IMR-90 (cell line): Measurements from ENCODE around the gene IGSF9B.

Source experiments
- BHLHE40 ChIP-seq: fragments of 150-350 bp; IDR thresholded peaks from 2 replicates; pipeline ENCODE4 v1.6.1; 2016; ENCODE audit warnings: mild to moderate bottlenecking, low read depth, low read length
- CEBPB ChIP-seq: IDR thresholded peaks from 2 replicates; pipeline ENCODE4 v1.6.1; 2012; ENCODE audit warnings: low read depth, low read length, improper control_type of control experiment
- MAFK ChIP-seq: IDR thresholded peaks from 2 replicates; pipeline ENCODE4 v1.6.1; 2012; ENCODE audit warnings: low read depth, low read length, improper control_type of control experiment
- MXI1 ChIP-seq: IDR thresholded peaks from 2 replicates; pipeline ENCODE4 v1.6.1; 2012; ENCODE audit warnings: low read depth, mild to moderate bottlenecking, low read length, moderate library complexity, borderline replicate concordance
- NFE2L2 ChIP-seq: fragments of 150-350 bp; IDR thresholded peaks from 2 replicates; pipeline ENCODE4 v1.6.1; 2016; ENCODE audit warnings: low read depth, mild to moderate bottlenecking, low read length
- POLR2A ChIP-seq: IDR thresholded peaks from 2 replicates; pipeline ENCODE4 v1.6.1; 2012; ENCODE audit warnings: mild to moderate bottlenecking, low read depth, low read length
- RAD21 ChIP-seq: IDR thresholded peaks from 2 replicates; pipeline ENCODE4 v1.6.1; 2012; ENCODE audit warnings: low read length, improper control_type of control experiment
- RCOR1 ChIP-seq: IDR thresholded peaks from 2 replicates; pipeline ENCODE4 v1.6.1; 2012; ENCODE audit warnings: mild to moderate bottlenecking, low read length, improper control_type of control experiment; ENCODE audit not compliant: insufficient replicate concordance
- RFX5 ChIP-seq: IDR thresholded peaks from 2 replicates; pipeline ENCODE4 v1.8.0; 2012; ENCODE audit warnings: low read depth, mild to moderate bottlenecking, low read length, moderate library complexity
- SMC3 ChIP-seq: fragments of 150-350 bp; IDR thresholded peaks from 2 replicates; pipeline ENCODE4 v1.6.1; 2016; ENCODE audit warnings: low read depth, mild to moderate bottlenecking, antibody characterized with exemption, low read length, moderate library complexity
- TF ChIP-seq, protein P1 (sequence below): conservative IDR thresholded peaks from 2 replicates; pipeline ENCODE4 v1.5.1; 2012; ENCODE audit warnings: mild to moderate bottlenecking, low read depth, low read length, improper control_type of control experiment

DNA sequence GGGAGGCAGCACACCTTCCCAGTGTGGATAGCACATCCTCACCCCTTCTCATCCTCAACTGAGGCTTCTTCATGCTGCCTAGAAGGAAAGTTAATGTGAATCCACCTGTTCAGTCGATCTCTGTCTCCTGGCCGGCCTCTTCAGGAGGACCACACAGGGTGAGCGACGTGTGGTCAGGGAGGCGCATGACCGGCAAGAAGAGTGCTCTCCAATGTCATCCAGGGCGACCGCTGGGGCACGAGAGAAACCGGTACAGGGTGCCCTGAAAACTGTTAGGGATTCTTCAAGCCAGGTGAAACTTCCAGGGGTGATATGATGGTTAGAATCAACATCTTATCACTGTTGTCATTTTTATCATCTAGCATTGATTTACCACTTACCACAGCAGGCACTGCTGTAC, 43.0 kb downstream of the IGSF9B start:
- TF ChIP-seq POLR2A: no peak
- TF ChIP-seq, protein P1, sequence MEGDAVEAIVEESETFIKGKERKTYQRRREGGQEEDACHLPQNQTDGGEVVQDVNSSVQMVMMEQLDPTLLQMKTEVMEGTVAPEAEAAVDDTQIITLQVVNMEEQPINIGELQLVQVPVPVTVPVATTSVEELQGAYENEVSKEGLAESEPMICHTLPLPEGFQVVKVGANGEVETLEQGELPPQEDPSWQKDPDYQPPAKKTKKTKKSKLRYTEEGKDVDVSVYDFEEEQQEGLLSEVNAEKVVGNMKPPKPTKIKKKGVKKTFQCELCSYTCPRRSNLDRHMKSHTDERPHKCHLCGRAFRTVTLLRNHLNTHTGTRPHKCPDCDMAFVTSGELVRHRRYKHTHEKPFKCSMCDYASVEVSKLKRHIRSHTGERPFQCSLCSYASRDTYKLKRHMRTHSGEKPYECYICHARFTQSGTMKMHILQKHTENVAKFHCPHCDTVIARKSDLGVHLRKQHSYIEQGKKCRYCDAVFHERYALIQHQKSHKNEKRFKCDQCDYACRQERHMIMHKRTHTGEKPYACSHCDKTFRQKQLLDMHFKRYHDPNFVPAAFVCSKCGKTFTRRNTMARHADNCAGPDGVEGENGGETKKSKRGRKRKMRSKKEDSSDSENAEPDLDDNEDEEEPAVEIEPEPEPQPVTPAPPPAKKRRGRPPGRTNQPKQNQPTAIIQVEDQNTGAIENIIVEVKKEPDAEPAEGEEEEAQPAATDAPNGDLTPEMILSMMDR: no peak
- no peak for TF ChIP-seq MXI1
- no peak for TF ChIP-seq BHLHE40
- TF ChIP-seq CEBPB: no peak
- no peak for TF ChIP-seq SMC3
- TF ChIP-seq RAD21: no peak
- TF ChIP-seq NFE2L2: no peak
- no peak for TF ChIP-seq RCOR1
- no peak for TF ChIP-seq RFX5
- TF ChIP-seq MAFK: no peak
